HepG2 (cell line): ENCODE measurements around the gene CPNE5. TPM values are rescaled to one million over a fixed set of nuclear protein-coding genes. Genes with fewer than 3 reads are reported as not detected.

Experiments
- JUNB ChIP-seq: sonication (generic); formaldehyde crosslinking; IDR thresholded peaks from 2 replicates; pipeline ENCODE4 v1.8.0; 2022; ENCODE audit warnings: missing genetic modification reagents, mild to moderate bottlenecking, borderline replicate concordance
- KAT2B ChIP-seq: fragments of 150-350 bp; IDR thresholded peaks from 2 replicates; pipeline ENCODE4 v1.6.1; 2014; ENCODE audit warnings: low read depth, low read length, borderline replicate concordance
- KMT2A ChIP-seq: sonication (generic); formaldehyde crosslinking; IDR thresholded peaks from 2 replicates; pipeline ENCODE4 v1.4.0; 2020; ENCODE audit warnings: missing genetic modification reagents
- SALL1 ChIP-seq: sonication (generic); formaldehyde crosslinking; IDR thresholded peaks from 2 replicates; pipeline ENCODE4 v1.8.0; 2022; ENCODE audit warnings: mild to moderate bottlenecking, missing genetic modification reagents
- SPEN ChIP-seq: sonication (generic); formaldehyde crosslinking; IDR thresholded peaks from 2 replicates; pipeline ENCODE4 v1.5.1; 2020; ENCODE audit warnings: low read depth, mild to moderate bottlenecking, missing genetic modification reagents
- TCF12 ChIP-seq, 2 experiments: fragments of 450-650 bp in 1 of 2; sonication (generic) in 1 of 2; formaldehyde crosslinking in 1 of 2; IDR thresholded peaks; 2 replicates each; pipeline versions ENCODE4 v1.6.1 to v1.8.0; 2017 to 2022; ENCODE audit warnings: antibody characterized with exemption in 1 of 2, mild to moderate bottlenecking in 1 of 2, missing genetic modification reagents in 1 of 2, moderate library complexity in 1 of 2
- ZNF354B ChIP-seq: sonication (generic); formaldehyde crosslinking; IDR thresholded peaks from 2 replicates; pipeline ENCODE4 v1.8.0; 2022; ENCODE audit warnings: mild to moderate bottlenecking, missing genetic modification reagents
- ZNF484 ChIP-seq: sonication (generic); formaldehyde crosslinking; IDR thresholded peaks from 2 replicates; pipeline ENCODE4 v1.5.1; 2020; ENCODE audit warnings: mild to moderate bottlenecking, low read depth, missing genetic modification reagents, borderline replicate concordance
- ZNF768 ChIP-seq: sonication (generic); formaldehyde crosslinking; IDR thresholded peaks from 2 replicates; pipeline ENCODE4 v1.4.0; 2020; ENCODE audit warnings: missing genetic modification reagents
- polyA plus RNA-seq, 8 experiments: library from polyadenylated mRNA; depleted of rRNA in 3 of 8; stranded (reverse) in 7 of 8; unstranded in 1 of 8; fragments of >200 nt; fragmentation: Illumina TruSeq in 4 of 8; extraction: Trizol in 4 of 8; gene quantifications; 2 replicates each; pipeline versions ENCODE4 v1.2.1 to v1.2.3, GENCODE V29; 2011 to 2016; ENCODE audit warnings: low read depth in 4 of 8, missing spikeins in 1 of 8, mixed read lengths in 1 of 8; ENCODE audit not compliant: insufficient read depth in 1 of 8
- total RNA-seq, 5 experiments: library from RNA; depleted of rRNA; stranded (reverse); fragments of >200 nt; fragmentation: Illumina TruSeq; extraction: Trizol; gene quantifications; 2 replicates each; pipeline ENCODE4 v1.2.3, GENCODE V29; 2016; ENCODE audit warnings: low read depth in 1 of 5
- TF ChIP-seq, protein P1 (sequence below): sonication (generic); formaldehyde crosslinking; IDR thresholded peaks from 2 replicates; pipeline ENCODE4 v1.5.1; 2020; ENCODE audit warnings: mild to moderate bottlenecking, missing genetic modification reagents, borderline replicate concordance
- TF ChIP-seq, protein P2 (sequence below): sonication (generic); formaldehyde crosslinking; IDR thresholded peaks from 2 replicates; pipeline ENCODE4 v1.5.0; 2020; ENCODE audit warnings: mild to moderate bottlenecking, missing genetic modification reagents, borderline replicate concordance
- TF ChIP-seq, protein P3 (sequence below): sonication (generic); formaldehyde crosslinking; IDR thresholded peaks from 2 replicates; pipeline ENCODE4 v1.4.0; 2020; ENCODE audit warnings: missing genetic modification reagents
- TF ChIP-seq, protein P4 (sequence below): sonication (generic); formaldehyde crosslinking; conservative IDR thresholded peaks from 2 replicates; pipeline ENCODE4 v1.4.0; 2020; ENCODE audit warnings: missing genetic modification reagents
- TF ChIP-seq, protein P5 (sequence below): sonication (generic); formaldehyde crosslinking; IDR thresholded peaks from 2 replicates; pipeline ENCODE4 v1.5.0; 2020; ENCODE audit warnings: mild to moderate bottlenecking, missing genetic modification reagents

Gene CPNE5
- total and polyA plus RNA-seq, 2 of the 13 experiments (the other 11 are each of a cell fraction or from before 2014, with no cell fraction given), result 0.16 TPM; not detected in 1

GRCh38 chr6:36834576-36835341 lies 4.5 kb downstream of the CPNE5 start (continued):
- TF ChIP-seq, protein P1, sequence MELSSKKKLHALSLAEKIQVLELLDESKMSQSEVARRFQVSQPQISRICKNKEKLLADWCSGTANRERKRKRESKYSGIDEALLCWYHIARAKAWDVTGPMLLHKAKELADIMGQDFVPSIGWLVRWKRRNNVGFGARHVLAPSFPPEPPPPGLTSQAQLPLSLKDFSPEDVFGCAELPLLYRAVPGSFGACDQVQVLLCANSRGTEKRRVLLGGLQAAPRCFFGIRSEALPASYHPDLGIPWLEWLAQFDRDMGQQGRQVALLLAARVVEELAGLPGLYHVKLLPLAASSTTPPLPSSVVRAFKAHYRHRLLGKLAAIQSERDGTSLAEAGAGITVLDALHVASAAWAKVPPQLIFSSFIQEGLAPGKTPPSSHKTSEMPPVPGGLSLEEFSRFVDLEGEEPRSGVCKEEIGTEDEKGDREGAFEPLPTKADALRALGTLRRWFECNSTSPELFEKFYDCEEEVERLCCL (CRISPR knock-in tag), result 0 out of 2 replicates have a peak, but pooled peaks have one; percentile 14
- TF ChIP-seq SPEN (CRISPR knock-in tag) (no peak; the same call in 1 of the 2 replicates), SALL1 (CRISPR knock-in tag) (peak; percentile 10; the same call in 1 of the 2 replicates), ZNF354B (no peak), TCF12 (IDR thresholded peaks at IDR 0.05) (no peak), TCF12 (CRISPR knock-in tag; IDR thresholded peaks at IDR 0.05) (no peak), KMT2A (no peak), ZNF768 (CRISPR knock-in tag) (peak; percentile 34; the same call in 1 of the 2 replicates), KAT2B (no peak), JUNB (no peak), ZNF484 (CRISPR knock-in tag) (no peak)
- TF ChIP-seq, protein P2, sequence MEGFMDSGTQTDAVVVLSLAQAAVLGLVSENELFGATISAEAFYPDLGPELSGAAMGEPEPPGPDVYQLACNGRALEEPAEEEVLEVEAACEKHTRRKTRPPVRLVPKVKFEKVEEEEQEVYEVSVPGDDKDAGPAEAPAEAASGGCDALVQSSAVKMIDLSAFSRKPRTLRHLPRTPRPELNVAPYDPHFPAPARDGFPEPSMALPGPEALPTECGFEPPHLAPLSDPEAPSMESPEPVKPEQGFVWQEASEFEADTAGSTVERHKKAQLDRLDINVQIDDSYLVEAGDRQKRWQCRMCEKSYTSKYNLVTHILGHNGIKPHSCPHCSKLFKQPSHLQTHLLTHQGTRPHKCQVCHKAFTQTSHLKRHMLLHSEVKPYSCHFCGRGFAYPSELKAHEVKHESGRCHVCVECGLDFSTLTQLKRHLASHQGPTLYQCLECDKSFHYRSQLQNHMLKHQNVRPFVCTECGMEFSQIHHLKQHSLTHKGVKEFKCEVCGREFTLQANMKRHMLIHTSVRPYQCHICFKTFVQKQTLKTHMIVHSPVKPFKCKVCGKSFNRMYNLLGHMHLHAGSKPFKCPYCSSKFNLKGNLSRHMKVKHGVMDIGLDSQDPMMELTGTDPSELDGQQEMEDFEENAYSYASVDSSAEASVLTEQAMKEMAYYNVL (CRISPR knock-in tag), result no peak
- TF ChIP-seq, protein P3, sequence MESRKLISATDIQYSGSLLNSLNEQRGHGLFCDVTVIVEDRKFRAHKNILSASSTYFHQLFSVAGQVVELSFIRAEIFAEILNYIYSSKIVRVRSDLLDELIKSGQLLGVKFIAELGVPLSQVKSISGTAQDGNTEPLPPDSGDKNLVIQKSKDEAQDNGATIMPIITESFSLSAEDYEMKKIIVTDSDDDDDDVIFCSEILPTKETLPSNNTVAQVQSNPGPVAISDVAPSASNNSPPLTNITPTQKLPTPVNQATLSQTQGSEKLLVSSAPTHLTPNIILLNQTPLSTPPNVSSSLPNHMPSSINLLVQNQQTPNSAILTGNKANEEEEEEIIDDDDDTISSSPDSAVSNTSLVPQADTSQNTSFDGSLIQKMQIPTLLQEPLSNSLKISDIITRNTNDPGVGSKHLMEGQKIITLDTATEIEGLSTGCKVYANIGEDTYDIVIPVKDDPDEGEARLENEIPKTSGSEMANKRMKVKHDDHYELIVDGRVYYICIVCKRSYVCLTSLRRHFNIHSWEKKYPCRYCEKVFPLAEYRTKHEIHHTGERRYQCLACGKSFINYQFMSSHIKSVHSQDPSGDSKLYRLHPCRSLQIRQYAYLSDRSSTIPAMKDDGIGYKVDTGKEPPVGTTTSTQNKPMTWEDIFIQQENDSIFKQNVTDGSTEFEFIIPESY (CRISPR knock-in tag), result no peak
- TF ChIP-seq, protein P4, sequence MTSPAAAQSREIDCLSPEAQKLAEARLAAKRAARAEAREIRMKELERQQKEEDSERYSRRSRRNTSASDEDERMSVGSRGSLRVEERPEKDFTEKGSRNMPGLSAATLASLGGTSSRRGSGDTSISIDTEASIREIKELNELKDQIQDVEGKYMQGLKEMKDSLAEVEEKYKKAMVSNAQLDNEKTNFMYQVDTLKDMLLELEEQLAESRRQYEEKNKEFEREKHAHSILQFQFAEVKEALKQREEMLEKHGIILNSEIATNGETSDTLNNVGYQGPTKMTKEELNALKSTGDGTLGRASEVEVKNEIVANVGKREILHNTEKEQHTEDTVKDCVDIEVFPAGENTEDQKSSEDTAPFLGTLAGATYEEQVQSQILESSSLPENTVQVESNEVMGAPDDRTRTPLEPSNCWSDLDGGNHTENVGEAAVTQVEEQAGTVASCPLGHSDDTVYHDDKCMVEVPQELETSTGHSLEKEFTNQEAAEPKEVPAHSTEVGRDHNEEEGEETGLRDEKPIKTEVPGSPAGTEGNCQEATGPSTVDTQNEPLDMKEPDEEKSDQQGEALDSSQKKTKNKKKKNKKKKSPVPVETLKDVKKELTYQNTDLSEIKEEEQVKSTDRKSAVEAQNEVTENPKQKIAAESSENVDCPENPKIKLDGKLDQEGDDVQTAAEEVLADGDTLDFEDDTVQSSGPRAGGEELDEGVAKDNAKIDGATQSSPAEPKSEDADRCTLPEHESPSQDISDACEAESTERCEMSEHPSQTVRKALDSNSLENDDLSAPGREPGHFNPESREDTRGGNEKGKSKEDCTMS (CRISPR knock-in tag), result no peak
- TF ChIP-seq, protein P5, sequence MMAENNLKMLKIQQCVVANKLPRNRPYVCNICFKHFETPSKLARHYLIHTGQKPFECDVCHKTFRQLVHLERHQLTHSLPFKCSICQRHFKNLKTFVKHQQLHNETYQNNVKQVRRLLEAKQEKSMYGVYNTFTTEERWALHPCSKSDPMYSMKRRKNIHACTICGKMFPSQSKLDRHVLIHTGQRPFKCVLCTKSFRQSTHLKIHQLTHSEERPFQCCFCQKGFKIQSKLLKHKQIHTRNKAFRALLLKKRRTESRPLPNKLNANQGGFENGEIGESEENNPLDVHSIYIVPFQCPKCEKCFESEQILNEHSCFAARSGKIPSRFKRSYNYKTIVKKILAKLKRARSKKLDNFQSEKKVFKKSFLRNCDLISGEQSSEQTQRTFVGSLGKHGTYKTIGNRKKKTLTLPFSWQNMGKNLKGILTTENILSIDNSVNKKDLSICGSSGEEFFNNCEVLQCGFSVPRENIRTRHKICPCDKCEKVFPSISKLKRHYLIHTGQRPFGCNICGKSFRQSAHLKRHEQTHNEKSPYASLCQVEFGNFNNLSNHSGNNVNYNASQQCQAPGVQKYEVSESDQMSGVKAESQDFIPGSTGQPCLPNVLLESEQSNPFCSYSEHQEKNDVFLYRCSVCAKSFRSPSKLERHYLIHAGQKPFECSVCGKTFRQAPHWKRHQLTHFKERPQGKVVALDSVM, result no peak
